GM19395 (cell line): ENCODE data around the gene SRF.
"Not testable (repeated sequence)": the region's sequence is repeated elsewhere in the genome, so short reads cannot be mapped to it uniquely, and the experiment has no call there.

Experiments used
- ATAC-seq: cut with Tn5 transposase; IDR thresholded peaks from one replicate; pipeline ENCODE4 v1.9.1; 2021; ENCODE audit warnings: mild to moderate bottlenecking, moderate library complexity; ENCODE audit not compliant: unreplicated experiment

SRF gene

GRCh38 chr6:43170931-43171706 is at the start of gene SRF:
SRF (plus strand) TSS chr6:43171269; CDS start chr6:43171657, 388 bp downstream.
- peak; percentile 59 for ATAC-seq

- ATAC-seq, result no peak
Measured at GRCh38 chr6:43122146-43122545, 48.9 kb upstream of the SRF start.

- no peak for ATAC-seq
Measured at GRCh38 chr6:43123461-43124314, 47.4 kb upstream of the SRF start.

- no peak for ATAC-seq
Measured at GRCh38 chr6:43124481-43124880, 46.6 kb upstream of the SRF start.

GRCh38 chr6:43125119-43125518 is 46.0 kb upstream of the SRF start:
- ATAC-seq, result no peak

GRCh38 chr6:43125555-43125954 is 45.5 kb upstream of the SRF start:
- no peak for ATAC-seq

- ATAC-seq, result no peak
Measured at GRCh38 chr6:43127180-43127579, 43.9 kb upstream of the SRF start.

GRCh38 chr6:43127877-43128276 is 43.2 kb upstream of the SRF start:
- ATAC-seq, result no peak

- ATAC-seq, result no peak
Measured at GRCh38 chr6:43128926-43129325, 42.1 kb upstream of the SRF start.

GRCh38 chr6:43129434-43130194 is 41.5 kb upstream of the SRF start:
- no peak for ATAC-seq

- ATAC-seq, result no peak
Measured at GRCh38 chr6:43130429-43130828, 40.6 kb upstream of the SRF start.

- ATAC-seq, result not testable (repeated sequence)
Measured at GRCh38 chr6:43131379-43131778, 39.7 kb upstream of the SRF start.

GRCh38 chr6:43138267-43138666 is 32.8 kb upstream of the SRF start:
- no peak for ATAC-seq

- ATAC-seq, result not testable (repeated sequence)
Measured at GRCh38 chr6:43139973-43140372, 31.1 kb upstream of the SRF start.

- ATAC-seq, result no peak
Measured at GRCh38 chr6:43141644-43142043, 29.4 kb upstream of the SRF start.

GRCh38 chr6:43142101-43142500 is 29.0 kb upstream of the SRF start:
- ATAC-seq, result no peak

- ATAC-seq, result no peak
Measured at GRCh38 chr6:43143235-43144128, 27.6 kb upstream of the SRF start.

- ATAC-seq, result no peak
Measured at GRCh38 chr6:43144879-43145278, 26.2 kb upstream of the SRF start.

GRCh38 chr6:43146261-43146660 is 24.8 kb upstream of the SRF start:
- ATAC-seq, result no peak
